Stimulated activated CD4-positive, alpha-beta T cell treated with anti-CD3 and anti-CD28 coated beads, Interleukin-15, amount 100 ng/mL, for 48 hours (primary cell): ENCODE data around the gene CLCNKA.

Source experiments
- DNase-seq, 2 donors: peaks; one replicate each; pipeline ENCODE4 v3.0.0-alpha.2; 2020; ENCODE audit warnings: low read depth in 2 of 2

CLCNKA gene

DNA sequence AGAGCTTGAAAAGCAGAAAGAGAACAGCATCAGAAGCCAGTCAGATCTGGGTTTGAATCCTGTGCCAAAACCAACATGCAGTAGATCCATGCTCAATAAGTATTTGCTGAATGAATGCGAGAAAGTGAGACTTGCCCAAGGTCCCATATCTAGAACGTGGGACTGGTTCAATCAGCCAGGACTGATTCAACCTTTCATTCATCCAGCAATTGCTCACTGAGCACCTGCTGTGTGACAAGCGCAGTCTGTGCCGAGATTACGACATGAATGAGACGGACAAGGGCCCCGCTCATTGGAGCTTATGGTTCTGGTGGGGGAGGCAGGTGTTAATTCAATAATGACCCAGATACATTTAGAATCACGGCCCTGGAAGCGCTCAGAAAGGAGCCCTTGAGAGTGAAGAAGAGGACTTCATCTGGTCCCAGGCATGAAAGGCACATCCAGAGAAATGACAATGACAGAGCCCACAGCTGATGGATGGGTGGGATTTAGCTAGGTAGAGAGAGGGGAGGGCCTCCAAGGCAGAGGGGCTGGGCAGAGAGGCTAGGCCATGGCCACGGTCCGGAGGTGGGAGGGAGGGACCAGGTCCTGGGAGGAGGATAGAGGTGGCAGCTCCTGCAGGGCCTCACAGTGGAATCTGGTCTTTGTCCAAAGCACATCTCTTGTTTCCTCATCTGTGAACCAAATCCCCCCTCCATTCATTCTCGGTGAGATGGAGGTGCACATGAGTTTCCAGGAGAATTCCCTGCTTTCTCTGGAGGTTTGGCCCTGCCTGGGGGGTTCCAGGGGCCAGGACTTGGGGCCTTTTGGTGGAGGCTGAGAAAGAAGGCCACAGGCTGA lies 55.8 kb downstream of the CLCNKA start:
- DNase-seq, result no peak

DNA sequence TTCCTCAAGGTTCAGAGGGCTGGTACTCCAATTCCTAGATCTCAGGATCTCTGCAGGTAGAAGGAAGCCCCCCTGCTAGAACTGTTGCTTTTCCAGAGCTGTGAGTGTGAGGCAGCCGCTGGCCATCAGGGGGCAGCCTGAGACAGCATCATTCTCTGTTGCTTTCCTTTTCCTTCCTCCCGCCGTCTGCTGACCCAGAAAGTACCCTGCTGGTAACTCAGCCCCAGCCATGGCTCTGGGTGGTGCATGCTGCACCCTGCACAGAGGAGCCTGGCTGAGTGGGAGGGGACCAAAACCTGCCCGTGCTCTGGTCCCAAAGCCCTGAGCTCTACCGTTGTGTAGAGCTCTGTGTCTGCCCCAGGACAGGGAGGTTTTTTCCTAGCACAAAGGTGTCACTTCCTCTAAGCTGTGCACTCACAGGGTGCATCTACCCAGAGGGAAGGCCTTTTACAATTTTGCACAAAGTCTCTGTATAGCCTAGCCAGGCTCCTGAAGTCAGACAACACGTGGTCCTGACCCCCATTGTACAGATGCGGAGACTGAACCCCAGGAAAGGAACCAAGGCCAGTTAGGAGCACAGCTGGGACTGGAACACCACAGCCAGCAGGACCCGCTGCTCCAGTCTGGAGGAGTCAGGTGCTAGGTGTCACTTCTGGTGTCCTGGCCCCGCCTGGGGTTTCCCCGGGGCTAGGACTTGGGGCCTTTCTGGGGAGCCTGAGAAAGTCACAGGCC lies 57.3 kb downstream of the CLCNKA start:
- DNase-seq, result peak; percentile 38 to 68

DNA sequence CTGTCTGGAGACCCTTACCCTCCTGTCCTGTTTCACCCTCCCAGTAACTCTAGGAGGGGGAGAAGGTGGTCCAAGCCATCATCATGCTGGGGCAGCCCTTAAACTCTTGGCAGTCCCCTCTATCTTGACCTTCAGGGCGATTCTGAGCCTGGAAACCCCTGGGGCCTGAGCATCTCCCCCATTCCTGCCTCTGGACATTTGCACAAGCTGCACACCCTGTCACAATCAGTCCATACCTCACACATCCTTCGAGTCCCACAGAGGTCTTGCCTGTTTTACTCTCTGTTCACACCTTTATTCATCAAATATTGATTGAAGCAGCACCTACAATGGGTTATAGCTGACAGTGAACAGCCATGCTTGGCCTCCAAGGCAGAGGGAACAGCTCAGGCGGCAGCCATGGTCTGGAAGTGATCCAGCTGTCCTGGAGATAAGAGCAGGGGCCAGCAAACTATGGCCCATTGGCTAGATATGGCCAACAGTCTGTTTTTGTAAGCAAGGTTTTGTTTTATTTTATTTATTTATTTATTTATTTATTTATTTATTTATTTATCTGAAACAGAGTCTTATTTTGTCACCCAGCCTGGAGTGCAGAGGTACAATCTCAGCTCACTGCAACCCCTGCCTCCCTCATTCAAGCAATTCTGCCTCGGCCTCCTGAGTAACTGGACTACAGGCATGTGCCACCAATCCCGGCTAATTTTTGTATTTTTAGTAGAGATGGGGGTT lies 58.8 kb downstream of the CLCNKA start:
- no peak for DNase-seq

DNA sequence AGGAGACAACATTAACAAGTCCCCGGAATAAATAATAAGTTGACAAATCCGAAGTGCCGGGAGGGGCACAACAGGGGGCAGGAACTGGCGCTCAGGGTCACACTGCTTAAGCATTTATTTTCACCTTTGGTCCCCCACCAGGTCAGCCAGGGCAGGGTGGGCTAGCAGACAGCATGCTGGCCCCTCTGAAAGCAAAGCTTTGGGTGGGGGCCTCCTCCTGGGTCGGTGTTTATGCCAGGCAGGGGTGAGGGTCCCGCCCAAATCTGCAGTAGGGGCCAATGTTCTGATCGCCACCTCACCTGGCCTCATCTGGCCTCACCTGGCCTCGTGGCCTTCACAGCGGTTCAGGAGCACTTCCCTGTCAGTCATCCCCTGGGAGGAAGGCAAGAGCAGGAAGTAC lies 59.8 kb downstream of the CLCNKA start:
- no peak for DNase-seq

DNA sequence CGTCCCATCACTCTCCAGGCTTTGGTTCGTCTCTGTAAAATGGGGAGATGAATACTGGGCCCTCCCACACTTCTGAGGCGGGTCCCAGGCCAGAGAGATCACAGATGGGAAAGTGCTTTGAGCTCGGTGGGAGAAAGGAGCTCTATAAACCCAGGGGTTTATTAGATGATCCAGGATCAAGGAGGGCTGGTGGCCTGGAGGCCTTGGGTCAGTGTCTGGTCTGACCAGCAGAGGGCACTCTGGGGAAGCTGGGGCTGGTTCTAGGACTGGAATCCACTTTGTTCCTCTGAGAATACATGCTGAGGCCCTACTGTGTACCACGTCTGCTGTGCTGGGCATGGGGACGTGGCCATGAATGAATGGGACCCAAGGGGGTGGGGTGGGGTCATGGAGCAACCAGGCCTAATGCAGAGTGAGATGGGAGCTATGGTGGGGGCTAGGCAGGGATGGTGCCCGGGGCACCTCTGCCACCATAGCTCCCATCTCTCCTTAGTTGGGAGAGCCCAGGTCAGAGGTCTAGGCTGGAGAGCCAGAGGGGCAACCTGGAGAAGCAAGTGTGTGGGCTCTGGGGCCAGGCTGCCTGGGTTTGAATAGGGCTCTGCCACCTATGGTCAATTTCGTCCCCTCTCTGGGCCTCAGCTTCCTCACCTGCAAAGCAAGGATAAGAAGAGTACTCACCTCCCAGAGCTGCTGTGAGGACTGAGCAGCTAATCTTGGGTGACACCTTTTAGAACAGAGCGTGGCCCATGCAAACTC lies 60.6 kb downstream of the CLCNKA start:
- DNase-seq, result peak; percentile 40 to 61

DNA sequence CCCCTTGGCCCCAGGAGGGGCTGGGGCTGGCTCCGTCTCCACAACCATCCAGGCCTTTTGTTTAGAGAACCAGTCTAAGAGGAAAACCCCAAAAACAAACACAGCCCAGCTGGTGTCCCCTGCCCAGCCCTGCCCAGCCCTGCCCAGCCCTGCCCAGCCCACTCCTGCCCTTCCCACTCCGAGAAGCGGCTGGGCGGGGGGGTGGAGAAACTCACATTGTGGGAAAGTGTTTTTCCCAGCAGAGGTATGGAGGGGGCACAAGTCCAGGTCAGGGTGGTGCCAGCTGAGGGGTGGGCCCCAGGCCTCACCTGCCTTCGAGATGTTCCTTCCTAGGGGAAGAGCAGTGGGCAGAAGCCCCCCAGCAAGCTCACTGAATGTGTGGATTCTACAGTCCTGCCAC lies 61.6 kb downstream of the CLCNKA start:
- no peak for DNase-seq
